Activated T-helper 17 cell treated with anti-CD3 and anti-CD28 coated beads, Interleukin-2, amount 50 U/mL, for 72 hours (primary cell): ENCODE results near the gene EID2. TPM values are rescaled to one million over a fixed set of nuclear protein-coding genes. Genes with fewer than 3 reads are reported as not detected.
A peak's percentile ranks its signal among the peaks of the same experiment; 100 is the strongest.

Source experiments
- ATAC-seq: fragments of 150-1000 bp; cut with Tn5 transposase; replicated peaks from 2 replicates; pipeline ENCODE4 v1.10.0; 2021; ENCODE audit warnings: mild to moderate bottlenecking, moderate library complexity
- H3K27ac Mint-ChIP-seq: one replicate; pipeline ENCODE4 v1.8.0; 2022; ENCODE audit warnings: mixed read lengths
- H3K27me3 Mint-ChIP-seq: one replicate; pipeline ENCODE4 v1.8.0; 2022; ENCODE audit warnings: mixed read lengths
- H3K36me3 Mint-ChIP-seq: one replicate; pipeline ENCODE4 v1.8.0; 2022; ENCODE audit warnings: low read depth, mild to moderate bottlenecking, mixed read lengths
- H3K4me1 Mint-ChIP-seq: one replicate; pipeline ENCODE4 v1.8.0; 2022; ENCODE audit warnings: mixed read lengths
- H3K4me3 Mint-ChIP-seq: one replicate; pipeline ENCODE4 v1.8.0; 2022; ENCODE audit warnings: mild to moderate bottlenecking, mixed read lengths
- H3K9me3 Mint-ChIP-seq: one replicate; pipeline ENCODE4 v1.8.0; 2022; ENCODE audit warnings: mixed read lengths
- total RNA-seq, 2 donors: library from RNA; stranded (reverse); gene quantifications; one replicate each; pipeline ENCODE4 v1.2.3, GENCODE V29; 2022

Gene EID2
- total RNA-seq, 2 donors from 2014 or later: 9.4 to 13.4 TPM

DNA sequence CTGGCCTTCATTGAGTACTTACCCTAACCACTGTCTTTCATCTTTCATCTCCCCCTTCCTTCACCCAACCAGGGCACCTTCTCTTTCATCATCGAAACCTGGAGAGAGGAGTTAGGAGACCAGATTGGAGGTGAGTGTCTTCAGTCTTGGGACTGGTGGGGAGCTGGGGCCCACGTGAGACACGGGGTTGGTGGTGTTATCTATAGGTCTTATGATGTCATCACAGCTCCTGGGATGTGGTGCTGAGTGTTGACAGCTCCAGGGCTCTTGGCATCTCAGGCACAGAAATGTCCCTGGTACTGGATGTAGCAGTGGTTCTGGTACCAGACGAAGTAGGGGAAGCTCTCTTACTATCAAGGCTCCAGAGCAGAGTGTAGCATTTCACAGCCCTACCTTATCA lies 39.4 kb downstream of the EID2 start:
- no peak overlapping the region for H3K4me3 Mint-ChIP-seq
- no peak overlapping the region for H3K27ac Mint-ChIP-seq
- peaks cover 7% of the 10 kb centered on the region for H3K4me1 Mint-ChIP-seq
- H3K27me3 Mint-ChIP-seq: peaks cover 48% of the 10 kb centered on the region
- H3K9me3 Mint-ChIP-seq: no peaks in the 10 kb centered on the region
- H3K36me3 Mint-ChIP-seq: no peaks in the 10 kb centered on the region
- ATAC-seq: no peak

DNA sequence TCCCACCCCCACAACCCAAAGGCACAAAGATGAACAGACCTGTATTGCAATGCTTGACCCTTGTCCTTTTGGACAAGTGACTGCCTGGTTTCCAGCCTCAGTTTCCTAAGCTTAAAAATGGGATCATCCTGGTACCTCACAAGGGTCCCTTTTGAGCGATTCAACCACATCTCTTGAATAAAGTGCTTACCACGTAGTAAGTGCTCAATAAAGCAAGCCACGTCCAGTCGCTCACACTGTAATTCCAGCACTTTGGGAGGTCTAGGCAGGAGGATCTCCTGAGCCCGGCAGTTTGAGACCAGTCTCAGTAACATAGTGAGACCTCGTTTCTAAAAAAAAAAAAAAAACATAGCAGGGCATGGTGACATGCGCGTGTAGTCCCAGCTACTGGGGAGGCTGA lies 40.0 kb downstream of the EID2 start:
- H3K36me3 Mint-ChIP-seq: no peaks in the 10 kb centered on the region
- no peaks in the 10 kb centered on the region for H3K9me3 Mint-ChIP-seq
- H3K4me3 Mint-ChIP-seq: peak overlapping the region; percentile 50
- ATAC-seq: no peak
- no peak overlapping the region for H3K27ac Mint-ChIP-seq
- peaks cover 7% of the 10 kb centered on the region for H3K4me1 Mint-ChIP-seq
- peaks cover 47% of the 10 kb centered on the region for H3K27me3 Mint-ChIP-seq

DNA sequence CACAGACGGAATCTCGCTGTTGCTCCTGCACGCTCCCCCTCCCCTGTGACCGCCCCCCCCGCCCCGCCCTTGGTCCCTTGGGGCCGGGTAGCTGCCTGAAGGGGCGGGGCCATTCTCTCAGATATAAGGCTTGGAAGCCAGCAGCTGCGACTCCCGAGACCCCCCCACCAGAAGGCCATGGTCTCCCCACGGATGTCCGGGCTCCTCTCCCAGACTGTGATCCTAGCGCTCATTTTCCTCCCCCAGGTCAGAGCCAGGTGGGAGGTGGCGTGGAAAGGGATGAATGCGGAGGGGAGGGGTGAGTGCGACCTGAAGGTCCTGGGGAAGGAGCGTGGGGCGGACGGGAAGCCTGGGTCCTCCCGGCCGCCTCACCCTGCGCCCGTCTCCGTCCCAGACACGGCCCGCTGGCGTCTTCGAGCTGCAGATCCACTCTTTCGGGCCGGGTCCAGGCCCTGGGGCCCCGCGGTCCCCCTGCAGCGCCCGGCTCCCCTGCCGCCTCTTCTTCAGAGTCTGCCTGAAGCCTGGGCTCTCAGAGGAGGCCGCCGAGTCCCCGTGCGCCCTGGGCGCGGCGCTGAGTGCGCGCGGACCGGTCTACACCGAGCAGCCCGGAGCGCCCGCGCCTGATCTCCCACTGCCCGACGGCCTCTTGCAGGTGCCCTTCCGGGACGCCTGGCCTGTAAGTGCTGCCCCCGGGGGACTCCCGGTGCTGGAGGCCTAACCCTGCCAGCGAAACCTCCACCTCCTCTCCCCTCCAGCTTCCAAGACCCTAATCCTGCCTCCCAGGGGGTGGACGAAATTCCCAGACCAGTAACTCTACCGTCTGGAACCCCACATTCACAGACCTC lies 40.9 kb downstream of the EID2 start, which contains the start of gene DLL3:
DLL3 (plus strand) TSS at position 150 of the 845 bp plus-strand sequence; CDS start at position 178, 28 bp downstream.
- Mint-ChIP-seq H3K27ac (no peak within 1 kb of the TSS), H3K9me3 (no peaks in the 10 kb centered on the region), H3K27me3 (peaks cover 38% of the 10 kb centered on the region), H3K36me3 (no peaks in the 10 kb centered on the region), H3K4me3 (peak within 1 kb of the TSS; percentile 56), H3K4me1 (peaks cover 7% of the 10 kb centered on the region)
- ATAC-seq: no peak

DNA sequence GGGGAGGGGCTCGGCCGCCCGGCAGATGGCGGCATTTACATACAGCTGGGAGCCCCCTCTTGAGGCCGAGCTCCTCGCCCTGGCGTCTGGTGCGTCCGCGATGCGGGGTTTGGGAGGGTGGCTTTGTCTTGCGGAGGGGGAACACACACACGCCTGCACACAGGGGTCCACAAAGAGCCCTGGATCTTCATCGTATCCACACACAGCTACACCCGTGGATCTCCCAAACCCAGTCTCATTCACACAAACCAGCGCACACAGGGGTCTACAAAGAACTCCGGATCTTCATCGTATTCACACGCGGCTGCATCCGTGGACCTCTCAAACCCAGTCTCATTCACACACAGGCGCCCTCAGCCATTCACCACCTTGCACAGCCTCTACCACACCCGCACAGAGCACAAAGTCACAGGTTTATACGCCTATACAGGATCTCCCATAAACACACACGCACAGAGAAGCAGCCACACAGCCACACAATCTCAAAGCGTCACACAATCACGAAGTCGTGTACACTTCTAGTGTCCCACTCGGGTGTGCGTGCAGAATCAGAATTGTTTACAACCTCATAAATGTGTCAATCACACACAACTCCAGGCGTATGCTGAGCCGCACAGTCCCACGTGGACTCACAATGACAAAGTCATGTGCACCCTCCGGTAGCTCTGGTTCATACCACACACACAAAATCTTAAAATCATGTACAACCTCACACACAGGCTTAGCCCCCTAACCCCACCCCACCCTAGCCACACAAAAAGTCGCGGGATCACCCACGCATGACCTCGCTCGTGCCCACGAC lies 41.8 kb downstream of the EID2 start:
- H3K36me3 Mint-ChIP-seq: no peaks in the 10 kb centered on the region
- no peaks in the 10 kb centered on the region for H3K9me3 Mint-ChIP-seq
- H3K4me1 Mint-ChIP-seq: peaks cover 7% of the 10 kb centered on the region
- peak; percentile 46 for ATAC-seq
- H3K4me3 Mint-ChIP-seq: peak overlapping the region; percentile 56
- H3K27me3 Mint-ChIP-seq: peaks cover 33% of the 10 kb centered on the region
- H3K27ac Mint-ChIP-seq: no peak overlapping the region

DNA sequence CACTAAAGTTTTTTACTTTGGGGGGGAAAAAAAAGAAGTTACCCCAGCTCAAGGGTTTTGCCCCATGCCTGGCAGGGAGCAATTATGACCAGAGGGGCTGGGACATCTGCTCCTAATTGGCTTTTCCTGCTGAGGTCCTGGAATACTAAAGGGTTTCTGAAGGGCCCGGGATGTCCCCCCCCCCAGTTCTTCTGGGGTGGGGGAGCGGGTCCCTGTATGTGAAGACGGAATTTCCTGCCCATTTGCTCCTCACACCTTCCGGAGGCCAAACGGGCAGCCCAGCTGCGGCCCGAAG lies 42.3 kb downstream of the EID2 start:
- Mint-ChIP-seq H3K9me3 (no peaks in the 10 kb centered on the region), H3K4me3 (peak overlapping the region; percentile 56), H3K36me3 (no peaks in the 10 kb centered on the region), H3K27ac (no peak overlapping the region), H3K4me1 (peaks cover 7% of the 10 kb centered on the region), H3K27me3 (peaks cover 33% of the 10 kb centered on the region)
- no peak for ATAC-seq

DNA sequence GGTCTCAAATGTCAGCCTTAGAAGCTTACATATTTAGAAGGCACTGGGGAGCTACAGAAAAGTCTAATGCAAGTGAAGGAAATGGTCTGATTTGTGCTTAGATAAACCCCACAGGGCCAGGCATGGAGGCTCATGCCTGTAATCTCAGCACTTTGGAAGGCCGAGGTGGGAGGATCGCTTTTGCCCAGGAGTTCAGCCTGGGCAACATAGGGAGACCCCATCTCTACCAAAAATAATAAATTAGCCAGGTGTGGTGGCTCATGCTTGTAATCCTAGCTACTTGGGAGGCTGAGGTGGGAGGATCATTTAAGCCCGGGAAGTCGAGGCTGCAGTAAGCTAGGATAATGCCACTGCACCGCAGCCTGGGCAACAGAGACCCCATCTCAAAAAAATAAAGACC lies 43.9 kb downstream of the EID2 start:
- Mint-ChIP-seq H3K27ac (no peak overlapping the region), H3K4me1 (peaks cover 7% of the 10 kb centered on the region), H3K27me3 (peaks cover 28% of the 10 kb centered on the region), H3K36me3 (no peaks in the 10 kb centered on the region), H3K4me3 (no peak overlapping the region), H3K9me3 (no peaks in the 10 kb centered on the region)
- ATAC-seq: no peak

DNA sequence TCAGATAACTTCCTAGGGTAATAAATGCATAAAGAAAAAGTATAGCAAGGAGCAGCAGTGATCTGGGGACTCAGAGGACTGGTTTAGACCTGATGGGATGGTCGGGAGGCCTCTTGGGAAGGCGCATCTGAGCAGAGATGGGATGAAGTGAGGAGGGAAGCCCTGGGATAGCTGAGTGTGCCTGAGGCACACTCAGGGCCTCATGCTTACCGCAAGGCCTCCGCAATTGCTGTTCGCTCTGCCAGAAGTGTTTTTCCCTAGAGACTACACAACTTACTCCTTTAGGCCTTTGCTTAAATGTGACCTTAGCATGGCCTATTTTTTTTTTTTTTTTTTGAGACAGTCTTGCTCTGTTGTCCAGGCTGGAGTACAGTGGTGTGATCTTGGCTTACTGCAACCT lies 45.3 kb downstream of the EID2 start:
- H3K36me3 Mint-ChIP-seq: peaks cover 10% of the 10 kb centered on the region
- ATAC-seq: no peak
- no peak overlapping the region for H3K4me3 Mint-ChIP-seq
- no peak overlapping the region for H3K27ac Mint-ChIP-seq
- H3K4me1 Mint-ChIP-seq: peaks cover 7% of the 10 kb centered on the region
- no peaks in the 10 kb centered on the region for H3K9me3 Mint-ChIP-seq
- peaks cover 18% of the 10 kb centered on the region for H3K27me3 Mint-ChIP-seq

DNA sequence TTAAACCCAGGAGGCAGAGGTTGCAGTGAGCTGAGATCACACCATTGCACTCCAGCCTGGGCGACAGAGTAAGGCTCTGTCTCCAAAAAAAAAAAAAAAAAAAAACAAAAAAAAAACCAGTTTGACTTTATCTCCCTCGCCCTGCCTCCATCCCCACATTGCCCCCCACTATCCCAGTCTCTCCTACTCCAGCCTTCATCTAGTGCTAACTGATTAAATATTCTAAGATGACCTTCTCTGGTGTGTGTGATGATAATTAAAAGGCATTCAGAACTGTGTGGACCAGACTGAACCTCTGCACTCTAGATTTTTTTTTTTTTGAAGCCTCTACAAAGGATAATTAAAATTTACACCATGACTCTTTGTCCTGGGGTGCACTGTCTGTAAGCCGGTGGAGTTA lies 47.2 kb downstream of the EID2 start:
- H3K9me3 Mint-ChIP-seq: no peaks in the 10 kb centered on the region
- no peak overlapping the region for H3K4me3 Mint-ChIP-seq

DNA sequence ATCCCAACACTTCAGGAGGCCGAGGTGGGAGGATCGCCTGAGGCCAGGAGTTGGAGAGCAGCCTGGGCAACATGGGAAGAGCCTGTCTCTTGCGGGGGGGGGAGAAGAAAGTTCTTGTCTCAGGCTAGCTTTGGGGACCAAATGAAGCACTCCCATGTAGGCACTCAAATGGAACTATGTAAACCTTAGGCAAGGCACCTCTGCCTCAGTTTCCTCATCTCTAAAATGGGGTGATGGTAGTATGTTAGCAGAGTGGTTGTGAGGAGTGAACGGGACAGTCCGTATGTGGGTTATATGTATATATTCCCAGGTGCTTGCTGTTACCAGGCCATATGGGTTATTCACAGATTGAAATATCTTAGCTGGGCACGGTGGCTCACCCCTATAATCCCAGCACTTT lies 47.7 kb downstream of the EID2 start:
- Mint-ChIP-seq H3K27ac (no peak overlapping the region), H3K4me3 (no peak overlapping the region)

More for the DNA sequence above, 47.2 kb downstream of the EID2 start:
- H3K27ac Mint-ChIP-seq: no peak overlapping the region
- peaks cover 7% of the 10 kb centered on the region for H3K27me3 Mint-ChIP-seq
- no peak for ATAC-seq
- H3K4me1 Mint-ChIP-seq: no peaks in the 10 kb centered on the region
- H3K36me3 Mint-ChIP-seq: peaks cover 29% of the 10 kb centered on the region

DNA sequence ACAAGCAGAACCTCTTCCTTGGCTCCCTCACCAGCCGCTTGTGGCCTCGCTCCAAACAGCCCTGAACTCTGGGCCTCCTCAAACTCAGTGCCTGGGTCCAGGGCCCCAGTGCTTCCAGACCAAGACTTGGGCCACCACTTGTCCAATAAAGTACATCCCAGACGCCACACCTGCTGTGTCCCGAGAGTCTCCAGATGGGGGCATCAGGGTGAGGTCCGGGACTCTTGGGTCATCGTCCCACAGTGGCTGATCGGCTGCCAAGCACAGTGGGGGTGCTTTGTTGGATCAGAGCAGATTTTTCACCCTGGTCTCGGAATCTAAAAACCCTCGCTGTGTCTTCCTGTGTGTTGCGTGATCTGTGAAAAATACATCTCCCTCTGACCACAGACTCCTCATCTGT lies 50.2 kb downstream of the EID2 start:
- H3K27ac Mint-ChIP-seq: no peak overlapping the region
- no peaks in the 10 kb centered on the region for H3K4me1 Mint-ChIP-seq
- H3K36me3 Mint-ChIP-seq: peaks cover 55% of the 10 kb centered on the region
- no peak for ATAC-seq
- H3K9me3 Mint-ChIP-seq: no peaks in the 10 kb centered on the region
- H3K27me3 Mint-ChIP-seq: no peaks in the 10 kb centered on the region
- no peak overlapping the region for H3K4me3 Mint-ChIP-seq

More for the DNA sequence above, 47.7 kb downstream of the EID2 start:
- no peak for ATAC-seq
- Mint-ChIP-seq H3K27me3 (peaks cover 7% of the 10 kb centered on the region), H3K4me1 (no peaks in the 10 kb centered on the region), H3K36me3 (peaks cover 32% of the 10 kb centered on the region), H3K9me3 (no peaks in the 10 kb centered on the region)

Other genes starting within 250 kb of the EID2 start
- gene IFNL1, start 243.8 kb downstream of the EID2 start, total RNA-seq: under 1 TPM in 1 of 2 donors, not detected in 1; 0.42 TPM
- 1 to 10 TPM; 3.7 to 10.0 TPM for gene LRFN1, start 219.3 kb downstream of the EID2 start, total RNA-seq
- 100 to 1,000 TPM; 330 to 351 TPM for gene GMFG, start 204.1 kb downstream of the EID2 start, total RNA-seq
- 10 to 100 TPM; 52.8 to 75.1 TPM for gene SAMD4B, start 197.7 kb downstream of the EID2 start, total RNA-seq
- gene PAF1, start 149.1 kb downstream of the EID2 start, total RNA-seq: 10 to 100 TPM; 46.6 to 58.6 TPM
- gene MED29, start 148.8 kb downstream of the EID2 start, total RNA-seq: 10 to 100 TPM; 24.6 to 27.7 TPM
- 100 to 1,000 TPM in 1 of 2 donors, 10 to 100 TPM in 1; 67.4 to 265 TPM for gene ZFP36, start 133.3 kb downstream of the EID2 start, total RNA-seq
- gene PLEKHG2, start 127.5 kb downstream of the EID2 start, total RNA-seq: 10 to 100 TPM; 51.2 to 69.4 TPM
- 1,000 to 10,000 TPM; 2,984 to 3,090 TPM for gene RPS16, start 104.2 kb downstream of the EID2 start, total RNA-seq
- gene SUPT5H, start 94.6 kb downstream of the EID2 start, total RNA-seq: 100 to 1,000 TPM; 182 to 239 TPM
- gene TIMM50, start 59.3 kb downstream of the EID2 start, total RNA-seq: 10 to 100 TPM; 51.5 to 95.1 TPM
- 1 to 10 TPM in 1 of 2 donors, under 1 TPM in 1; 0.16 to 1.2 TPM for gene DLL3, start 41.2 kb downstream of the EID2 start, total RNA-seq
- gene SELENOV, start 25.0 kb downstream of the EID2 start, total RNA-seq: not detected
- gene EID2B, start 7.3 kb downstream of the EID2 start, total RNA-seq: 1 to 10 TPM; 2.8 to 3.2 TPM
- gene LGALS13, start 62.4 kb upstream of the EID2 start, total RNA-seq: not detected
- gene LGALS16, start 115.8 kb upstream of the EID2 start, total RNA-seq: not detected
- 1 to 10 TPM in 1 of 2 donors, under 1 TPM in 1; 0.69 to 2.2 TPM for gene LGALS14, start 164.3 kb upstream of the EID2 start, total RNA-seq
- gene CLC, start 197.9 kb upstream of the EID2 start, total RNA-seq: not detected
- not detected for gene LEUTX, start 238.7 kb upstream of the EID2 start, total RNA-seq